Measurements from ENCODE around the gene STAT4. TPM values are rescaled to one million over a fixed set of nuclear protein-coding genes. Genes with fewer than 3 reads are reported as not detected.
A peak's percentile ranks its signal among the peaks of the same experiment; 100 is the strongest.

STAT4 gene
- total RNA-seq, 1 donor from 2014 or later, result 8.0 TPM

DNA sequence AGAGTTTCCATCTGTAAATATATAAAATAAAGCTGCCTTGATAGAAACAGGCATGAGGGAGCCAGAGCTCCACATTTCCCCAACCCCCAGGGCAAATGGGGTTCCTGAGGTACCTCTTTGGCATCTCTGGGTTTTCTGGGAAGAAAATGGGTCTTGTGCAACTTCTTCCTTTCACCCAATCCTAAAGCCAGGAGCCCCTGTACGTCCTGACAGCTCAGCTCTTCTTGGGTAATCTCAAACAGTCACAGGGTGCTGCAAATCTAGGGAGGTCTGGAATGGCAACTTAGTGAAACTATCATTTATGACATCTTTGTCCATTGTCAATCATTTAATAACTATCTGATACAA is 100.2 kb downstream of the STAT4 start:
- Histone ChIP-seq H3K27me3 (no peaks in the 10 kb centered on the region), H3K9me3 (no peaks in the 10 kb centered on the region), H3K27ac (no peak overlapping the region), H3K36me3 (no peaks in the 10 kb centered on the region), H3K4me3 (no peak overlapping the region), H3K4me1 (peaks cover 12% of the 10 kb centered on the region)
- no peak for DNase-seq
- ATAC-seq, result peak; percentile 21
- intact Hi-C loops (cut with DNase I), result loop anchor here (10.0 kb wide), 1 partner anchor 474 kb away; no protein-coding TSS in a partner anchor
- TF ChIP-seq, protein P1, sequence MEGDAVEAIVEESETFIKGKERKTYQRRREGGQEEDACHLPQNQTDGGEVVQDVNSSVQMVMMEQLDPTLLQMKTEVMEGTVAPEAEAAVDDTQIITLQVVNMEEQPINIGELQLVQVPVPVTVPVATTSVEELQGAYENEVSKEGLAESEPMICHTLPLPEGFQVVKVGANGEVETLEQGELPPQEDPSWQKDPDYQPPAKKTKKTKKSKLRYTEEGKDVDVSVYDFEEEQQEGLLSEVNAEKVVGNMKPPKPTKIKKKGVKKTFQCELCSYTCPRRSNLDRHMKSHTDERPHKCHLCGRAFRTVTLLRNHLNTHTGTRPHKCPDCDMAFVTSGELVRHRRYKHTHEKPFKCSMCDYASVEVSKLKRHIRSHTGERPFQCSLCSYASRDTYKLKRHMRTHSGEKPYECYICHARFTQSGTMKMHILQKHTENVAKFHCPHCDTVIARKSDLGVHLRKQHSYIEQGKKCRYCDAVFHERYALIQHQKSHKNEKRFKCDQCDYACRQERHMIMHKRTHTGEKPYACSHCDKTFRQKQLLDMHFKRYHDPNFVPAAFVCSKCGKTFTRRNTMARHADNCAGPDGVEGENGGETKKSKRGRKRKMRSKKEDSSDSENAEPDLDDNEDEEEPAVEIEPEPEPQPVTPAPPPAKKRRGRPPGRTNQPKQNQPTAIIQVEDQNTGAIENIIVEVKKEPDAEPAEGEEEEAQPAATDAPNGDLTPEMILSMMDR (IDR thresholded peaks at IDR 0.05), result no peak

DNA sequence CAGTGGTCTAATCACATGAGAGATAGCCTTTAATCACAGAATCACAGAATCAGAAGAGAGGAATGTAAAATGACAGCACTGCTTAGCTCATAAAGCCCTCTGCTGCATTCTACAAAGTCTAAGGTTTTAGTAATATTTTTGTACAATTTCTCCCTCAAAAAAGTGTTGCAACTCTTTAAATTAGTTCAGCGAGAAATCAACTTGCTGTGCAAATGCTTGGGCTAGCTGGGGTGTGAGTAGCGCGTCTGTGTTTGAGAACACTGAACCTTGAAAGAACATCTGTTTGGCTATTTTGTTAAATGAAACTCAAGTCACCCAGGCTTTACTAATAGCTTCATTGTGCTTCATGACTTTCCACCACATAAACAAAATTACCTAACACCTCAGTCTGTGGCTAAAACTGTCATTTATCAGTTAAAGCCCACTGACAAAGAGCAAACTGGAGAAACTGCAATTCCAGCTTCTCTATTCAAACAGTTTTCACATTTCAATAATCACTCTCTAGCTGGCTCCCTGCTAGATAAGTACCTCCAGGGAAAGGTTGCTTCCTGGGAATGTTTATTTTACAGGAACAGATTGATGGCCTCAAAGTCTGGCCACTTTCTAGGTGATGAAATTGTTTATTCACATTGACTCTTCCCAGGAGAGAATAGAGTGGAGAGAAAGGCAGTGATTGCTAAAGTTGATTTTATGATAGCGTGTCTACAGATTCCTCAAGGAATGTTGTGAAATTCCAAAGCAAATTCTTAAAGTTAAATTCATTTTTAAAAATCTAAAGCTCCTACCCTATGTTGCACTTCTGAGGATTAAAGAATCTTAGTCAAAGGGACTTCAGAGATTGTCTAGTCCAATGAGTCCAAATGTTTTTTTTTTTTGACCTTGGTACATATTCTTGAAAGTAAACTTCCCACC is 100.8 kb downstream of the STAT4 start:
- Histone ChIP-seq H3K4me3 (no peak overlapping the region), H3K27ac (no peak overlapping the region), H3K4me1 (peaks cover 12% of the 10 kb centered on the region), H3K9me3 (no peaks in the 10 kb centered on the region), H3K27me3 (no peaks in the 10 kb centered on the region), H3K36me3 (no peaks in the 10 kb centered on the region)
- intact Hi-C loops (cut with DNase I), result loop anchor here (10.0 kb wide), 1 partner anchor 475 kb away; no protein-coding TSS in a partner anchor
- TF ChIP-seq, protein P1 (IDR thresholded peaks at IDR 0.05), result no peak
- ATAC-seq (no peak), DNase-seq (no peak)

DNA sequence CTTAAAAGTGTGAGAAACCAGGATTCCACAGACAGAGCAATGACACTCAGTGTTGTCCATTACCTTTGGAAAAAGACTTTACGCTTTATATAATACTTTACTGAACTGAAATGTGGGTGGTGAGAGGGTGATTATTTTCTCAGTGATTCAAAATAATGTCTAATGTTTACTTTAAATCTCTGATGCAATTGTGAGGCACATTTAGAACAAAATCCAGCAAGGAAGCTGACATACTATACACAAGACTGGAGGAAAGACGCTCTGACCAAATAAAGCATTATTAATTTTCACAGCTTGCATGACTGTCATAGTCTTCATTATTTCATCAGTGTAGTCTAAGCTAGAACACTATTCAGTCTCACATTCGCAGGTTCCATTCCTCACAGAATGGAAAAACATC is 102.7 kb downstream of the STAT4 start:
- no peaks in the 10 kb centered on the region for H3K36me3 ChIP-seq
- H3K4me1 ChIP-seq, result peaks cover 12% of the 10 kb centered on the region
- intact Hi-C loops (cut with DNase I), result no loop called here
- ATAC-seq (no peak), DNase-seq (no peak)
- no peaks in the 10 kb centered on the region for H3K27me3 ChIP-seq
- no peak overlapping the region for H3K4me3 ChIP-seq
- no peaks in the 10 kb centered on the region for H3K9me3 ChIP-seq
- TF ChIP-seq, protein P1 (IDR thresholded peaks at IDR 0.05), result no peak
- no peak overlapping the region for H3K27ac ChIP-seq

DNA sequence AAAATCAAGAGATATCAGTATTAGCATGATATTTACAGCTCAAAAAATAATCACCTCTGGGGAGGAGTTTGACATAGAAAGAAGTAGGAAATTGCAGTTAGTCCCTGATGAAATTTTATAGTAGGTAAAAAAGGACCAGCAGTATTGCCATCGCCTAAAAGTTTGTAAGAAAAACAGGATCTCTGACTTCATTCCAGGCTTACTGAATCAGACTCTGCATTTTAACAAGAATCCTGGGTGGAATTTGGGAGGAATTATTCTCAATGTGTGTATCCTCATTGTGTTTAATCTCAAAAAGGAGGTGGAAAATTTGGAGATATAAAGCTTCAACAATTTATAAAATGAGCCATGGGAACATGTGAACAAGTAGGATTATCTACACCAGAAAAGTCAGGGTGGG is 105.7 kb downstream of the STAT4 start:
- H3K27me3 ChIP-seq, result no peaks in the 10 kb centered on the region
- intact Hi-C loops (cut with DNase I), result no loop called here

DNA sequence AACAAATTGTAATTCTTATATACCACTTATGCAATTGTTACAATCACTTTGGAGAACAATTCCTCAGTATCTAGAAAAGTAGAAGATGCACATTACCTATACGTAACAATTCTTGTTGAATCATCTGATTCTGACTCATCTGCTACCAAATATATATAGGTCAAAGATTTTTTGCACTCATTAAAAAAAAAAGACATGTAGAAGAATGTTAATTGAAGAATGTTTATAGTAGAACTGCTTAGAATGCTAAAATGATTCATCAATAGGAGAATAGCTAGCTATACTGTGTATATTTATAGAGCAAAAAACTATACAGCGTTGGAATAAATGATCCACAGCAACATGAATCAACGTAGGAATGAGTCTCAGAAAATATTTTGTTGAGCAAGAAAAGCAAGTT is 107.4 kb downstream of the STAT4 start:
- Histone ChIP-seq H3K4me3 (no peak overlapping the region), H3K27ac (no peak overlapping the region), H3K27me3 (no peaks in the 10 kb centered on the region), H3K4me1 (no peaks in the 10 kb centered on the region), H3K36me3 (no peaks in the 10 kb centered on the region), H3K9me3 (no peaks in the 10 kb centered on the region)
- DNase-seq (no peak), ATAC-seq (no peak)
- TF ChIP-seq, protein P1 (IDR thresholded peaks at IDR 0.05), result no peak
- intact Hi-C loops (cut with DNase I), result no loop called here

More for the DNA sequence above, 105.7 kb downstream of the STAT4 start:
- TF ChIP-seq, protein P1 (IDR thresholded peaks at IDR 0.05), result no peak
- H3K4me3 ChIP-seq, result no peak overlapping the region
- DNase-seq (no peak), ATAC-seq (no peak)
- H3K27ac ChIP-seq, result no peak overlapping the region
- H3K36me3 ChIP-seq, result no peaks in the 10 kb centered on the region
- H3K4me1 ChIP-seq, result no peaks in the 10 kb centered on the region
- no peaks in the 10 kb centered on the region for H3K9me3 ChIP-seq
